ENCODE data around the gene TWIST2. TPM values are rescaled to one million over a fixed set of nuclear protein-coding genes. Genes with fewer than 3 reads are reported as not detected.

The TWIST2 gene
- total and polyA plus RNA-seq, 9 of the 15 experiments (the other 6 are each of a cell fraction or from before 2014, with no cell fraction given): not detected

DNA sequence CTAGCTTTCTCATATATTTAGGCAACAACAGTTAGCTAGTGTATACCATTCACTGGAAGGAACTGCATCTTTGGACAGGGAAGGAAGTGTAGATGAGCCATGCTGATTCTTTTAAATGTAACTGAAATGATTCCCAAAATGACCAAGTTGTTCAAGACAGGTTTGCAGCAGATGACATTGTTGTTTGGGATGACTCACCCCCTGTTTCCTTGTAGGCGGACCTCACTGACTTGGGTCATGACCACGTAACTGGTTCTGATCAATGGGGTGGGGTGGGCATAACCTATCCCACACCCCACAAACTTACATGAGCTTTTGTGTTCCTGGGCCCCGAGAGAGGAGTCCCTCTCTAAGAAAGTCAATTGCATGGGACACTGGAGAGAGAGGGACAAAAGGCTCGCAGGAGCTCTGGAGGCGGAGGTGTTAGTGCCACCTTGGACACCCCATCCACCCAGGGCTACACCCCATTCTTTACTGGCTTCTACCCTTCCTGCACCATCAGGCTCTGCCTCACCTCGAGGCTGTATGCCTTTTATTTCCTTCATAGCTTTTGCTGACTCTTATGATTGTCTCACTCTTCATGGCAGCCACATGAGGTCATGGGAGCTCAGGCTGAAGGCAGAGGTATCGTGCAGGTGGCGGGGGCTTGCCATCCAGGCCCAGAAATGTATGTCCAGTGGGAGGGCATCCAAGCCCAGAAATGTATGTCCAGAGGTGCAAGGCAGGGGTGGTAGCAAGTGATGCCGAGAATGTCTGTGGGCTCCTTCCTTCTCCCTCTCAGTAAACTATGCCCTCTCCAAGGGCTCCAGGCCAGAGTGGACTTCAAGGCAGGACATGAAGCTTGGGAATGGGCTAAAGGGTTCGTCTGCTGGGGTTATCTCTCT, 108.0 kb downstream of the TWIST2 start (continued):
- TF ChIP-seq, protein P1, sequence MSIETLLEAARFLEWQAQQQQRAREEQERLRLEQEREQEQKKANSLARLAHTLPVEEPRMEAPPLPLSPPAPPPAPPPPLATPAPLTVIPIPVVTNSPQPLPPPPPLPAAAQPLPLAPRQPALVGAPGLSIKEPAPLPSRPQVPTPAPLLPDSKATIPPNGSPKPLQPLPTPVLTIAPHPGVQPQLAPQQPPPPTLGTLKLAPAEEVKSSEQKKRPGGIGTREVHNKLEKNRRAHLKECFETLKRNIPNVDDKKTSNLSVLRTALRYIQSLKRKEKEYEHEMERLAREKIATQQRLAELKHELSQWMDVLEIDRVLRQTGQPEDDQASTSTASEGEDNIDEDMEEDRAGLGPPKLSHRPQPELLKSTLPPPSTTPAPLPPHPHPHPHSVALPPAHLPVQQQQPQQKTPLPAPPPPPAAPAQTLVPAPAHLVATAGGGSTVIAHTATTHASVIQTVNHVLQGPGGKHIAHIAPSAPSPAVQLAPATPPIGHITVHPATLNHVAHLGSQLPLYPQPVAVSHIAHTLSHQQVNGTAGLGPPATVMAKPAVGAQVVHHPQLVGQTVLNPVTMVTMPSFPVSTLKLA (conservative IDR thresholded peaks at IDR 0.05): no peak

DNA sequence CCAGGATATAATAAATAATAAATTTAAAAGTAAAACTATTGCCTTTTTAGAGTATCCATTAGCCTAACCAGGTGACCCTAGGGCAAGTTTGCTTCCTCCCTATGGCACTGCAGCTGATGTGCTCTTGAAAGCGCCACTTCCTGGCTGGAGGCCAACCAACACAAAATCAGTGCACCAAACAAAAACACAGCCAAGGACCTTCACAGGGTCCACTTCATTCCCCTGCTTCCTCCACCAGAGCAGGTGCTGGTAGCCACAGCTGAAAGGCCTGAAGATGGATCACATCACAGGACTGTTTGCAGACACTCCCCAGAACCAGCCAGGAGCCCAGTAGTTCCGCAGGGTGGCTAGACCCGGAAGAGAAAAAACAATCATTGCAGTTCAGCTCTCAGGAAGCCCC, 108.8 kb downstream of the TWIST2 start:
- Histone ChIP-seq H3K9me3 (replicated peaks; ENCODE audit: control insufficient read depth, insufficient read depth, low read depth, low read length) (no peaks in the 10 kb centered on the region), H3K27me3 (ENCODE audit: control insufficient read depth in 2 of 2, insufficient read depth in 2 of 2, low read length in 2 of 2) (peaks cover 2 to 6% of the 10 kb centered on the region in 2 experiments; a peak in 2 of 5 replicates), H3K9me1 (ENCODE audit: control insufficient read depth, insufficient read depth, low read length) (no peaks in the 10 kb centered on the region), H3K27ac (ENCODE audit: extremely low read depth, low read depth, low read length) (no peak overlapping the region), H4K20me1 (replicated peaks; ENCODE audit: control insufficient read depth, insufficient read depth, low read length) (no peaks in the 10 kb centered on the region), H3K4me1 (replicated peaks in 1 of 2; ENCODE audit: control insufficient read depth in 2 of 2, insufficient read depth in 2 of 2, low read length in 2 of 2) (no peaks in the 10 kb centered on the region), H3K4me3 (no peak overlapping the region), H2AFZ (ENCODE audit: low read depth, low read length) (no peak overlapping the region), H3K79me2 (ENCODE audit: control insufficient read depth, insufficient read depth, low read length) (no peaks in the 10 kb centered on the region), H3K9ac (ENCODE audit: insufficient read depth in 1 of 2, low read depth in 2 of 2, low read length in 2 of 2) (no peak overlapping the region), H3K4me2 (ENCODE audit: insufficient read depth, low read length) (no peak overlapping the region), H3K36me3 (ENCODE audit: control insufficient read depth, insufficient read depth, low read length) (no peaks in the 10 kb centered on the region)
- ATAC-seq (no peak), DNase-seq (ENCODE audit: extremely low read depth in 1 of 4, low spot score in 3 of 4) (no peak), FAIRE-seq (no peak)
- WGBS (ENCODE audit: insufficient coverage, low coverage, missing lambda C conversion rate): no CpG with 5 or more reads among the region's 3 CpGs
- TF ChIP-seq, protein P2, sequence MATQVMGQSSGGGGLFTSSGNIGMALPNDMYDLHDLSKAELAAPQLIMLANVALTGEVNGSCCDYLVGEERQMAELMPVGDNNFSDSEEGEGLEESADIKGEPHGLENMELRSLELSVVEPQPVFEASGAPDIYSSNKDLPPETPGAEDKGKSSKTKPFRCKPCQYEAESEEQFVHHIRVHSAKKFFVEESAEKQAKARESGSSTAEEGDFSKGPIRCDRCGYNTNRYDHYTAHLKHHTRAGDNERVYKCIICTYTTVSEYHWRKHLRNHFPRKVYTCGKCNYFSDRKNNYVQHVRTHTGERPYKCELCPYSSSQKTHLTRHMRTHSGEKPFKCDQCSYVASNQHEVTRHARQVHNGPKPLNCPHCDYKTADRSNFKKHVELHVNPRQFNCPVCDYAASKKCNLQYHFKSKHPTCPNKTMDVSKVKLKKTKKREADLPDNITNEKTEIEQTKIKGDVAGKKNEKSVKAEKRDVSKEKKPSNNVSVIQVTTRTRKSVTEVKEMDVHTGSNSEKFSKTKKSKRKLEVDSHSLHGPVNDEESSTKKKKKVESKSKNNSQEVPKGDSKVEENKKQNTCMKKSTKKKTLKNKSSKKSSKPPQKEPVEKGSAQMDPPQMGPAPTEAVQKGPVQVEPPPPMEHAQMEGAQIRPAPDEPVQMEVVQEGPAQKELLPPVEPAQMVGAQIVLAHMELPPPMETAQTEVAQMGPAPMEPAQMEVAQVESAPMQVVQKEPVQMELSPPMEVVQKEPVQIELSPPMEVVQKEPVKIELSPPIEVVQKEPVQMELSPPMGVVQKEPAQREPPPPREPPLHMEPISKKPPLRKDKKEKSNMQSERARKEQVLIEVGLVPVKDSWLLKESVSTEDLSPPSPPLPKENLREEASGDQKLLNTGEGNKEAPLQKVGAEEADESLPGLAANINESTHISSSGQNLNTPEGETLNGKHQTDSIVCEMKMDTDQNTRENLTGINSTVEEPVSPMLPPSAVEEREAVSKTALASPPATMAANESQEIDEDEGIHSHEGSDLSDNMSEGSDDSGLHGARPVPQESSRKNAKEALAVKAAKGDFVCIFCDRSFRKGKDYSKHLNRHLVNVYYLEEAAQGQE (IDR thresholded peaks at IDR 0.05; ENCODE audit: borderline replicate concordance): no peak
- TF ChIP-seq, protein P2 (CRISPR knock-in tag; IDR thresholded peaks at IDR 0.05; ENCODE audit: low read depth): no peak
- TF ChIP-seq NFIC (IDR thresholded peaks at IDR 0.05): 0 out of 2 replicates have a peak, but pooled peaks have one; percentile 16
- intact Hi-C loops (cut with micrococcal nuclease) (no loop called here), in situ Hi-C loops (cut with MboI) (no loop called here)
- no TSS peak for BruUV-seq (replicated peaks)
- CTCF ChIA-PET (ENCODE audit: low intra/inter-chr PET ratio): no interaction called here
- POLR2A ChIA-PET: no interaction called here

Measured in K562 (cell line).